GM12878 (cell line): ENCODE measurements around the gene METAP2. TPM values are rescaled to one million over a fixed set of nuclear protein-coding genes. Genes with fewer than 3 reads are reported as not detected.

ENCODE experiments used
- ATAC-seq: fragments of 200-7000 bp; cut with Tn5 transposase; 3 replicates; pipeline ENCODE4 v1.9.1; 2020; ENCODE audit warnings: mild to moderate bottlenecking, moderate library complexity
- BruUV-seq: library from RNA; stranded (reverse); fragments of 400-500 nt; replicated peaks from 2 replicates; lab custom pipeline; 2021; lab: Mats Ljungman, UMichigan
- CTCF ChIA-PET: fragments of 300-600 bp; sonication (Branson Sonifier 250); formaldehyde crosslinking; extraction: SDS; loops from one replicate; lab custom pipeline; 2021; ENCODE audit warnings: inconsistent platforms; lab: Yijun Ruan, JAX
- POLR2A ChIA-PET: fragments of 350-600 bp; formaldehyde crosslinking; extraction: SDS; loops from one replicate; lab custom pipeline; 2021; ENCODE audit warnings: inconsistent platforms; lab: Charles Lee
- RAD21 ChIA-PET: fragments of 300-600 bp; sonication (Branson Sonifier 250); formaldehyde crosslinking; loops from one replicate; lab custom pipeline; 2023; ENCODE audit warnings: antibody characterized with exemption; ENCODE audit not compliant: unreplicated experiment; lab: Charles Lee
- SMC1A ChIA-PET: fragments of 300-600 bp; sonication (Branson Sonifier 250); formaldehyde crosslinking; loops from one replicate; lab custom pipeline; 2023; ENCODE audit not compliant: unreplicated experiment, uncharacterized antibody; lab: Charles Lee
- DNase-seq: peaks from one replicate; pipeline ENCODE4 v3.0.0-alpha.2; 2011; ENCODE audit warnings: low read depth, low spot score
- FAIRE-seq: peaks from 3 replicates; lab custom pipeline; 2011; peaks lifted over from hg19 to GRCh38; lab: Jason Lieb, UNC
- H2AFZ ChIP-seq: 2 replicates; pipeline ENCODE4 v1.6.0; 2011; ENCODE audit warnings: low read depth, low read length, control low read depth; ENCODE audit not compliant: control insufficient read depth
- H3K27ac ChIP-seq: 2 replicates; pipeline ENCODE4 v1.5.1; 2011; ENCODE audit warnings: control low read depth; ENCODE audit not compliant: control insufficient read depth, insufficient read depth
- H3K27me3 ChIP-seq, 2 experiments: replicated peaks in 1 of 2; 2 replicates each; pipeline versions ENCODE4 v1.6.0 to v1.6.1; 2011; ENCODE audit warnings: low read length in 1 of 2; ENCODE audit not compliant: control insufficient read depth in 2 of 2, insufficient read depth in 2 of 2
- H3K36me3 ChIP-seq, 2 experiments: 2 replicates each; pipeline ENCODE4 v1.5.1; 2011; ENCODE audit warnings: low read length in 1 of 2; ENCODE audit not compliant: control insufficient read depth in 2 of 2, insufficient read depth in 2 of 2
- H3K4me1 ChIP-seq: 2 replicates; pipeline ENCODE4 v1.6.1; 2011; ENCODE audit warnings: mild to moderate bottlenecking, low read length, moderate library complexity, mixed read lengths; ENCODE audit not compliant: control insufficient read depth, insufficient read depth
- H3K4me2 ChIP-seq: 2 replicates; pipeline ENCODE4 v1.6.0; 2011; ENCODE audit warnings: control low read depth; ENCODE audit not compliant: control insufficient read depth, insufficient read depth
- H3K4me3 ChIP-seq: fragments of 200-600 bp; sonication (generic); 2 replicates; pipeline ENCODE4 v1.5.1; 2016
- H3K79me2 ChIP-seq: 2 replicates; pipeline ENCODE4 v1.6.0; 2011; ENCODE audit warnings: low read length; ENCODE audit not compliant: control insufficient read depth, insufficient read depth
- H3K9ac ChIP-seq: 2 replicates; pipeline ENCODE4 v1.8.0; 2011; ENCODE audit warnings: low read length, control low read depth, mixed read lengths; ENCODE audit not compliant: control insufficient read depth, insufficient read depth
- H3K9me3 ChIP-seq: replicated peaks from 3 replicates; pipeline ENCODE4 v1.5.1; 2011; ENCODE audit warnings: mild to moderate bottlenecking, low read length; ENCODE audit not compliant: control insufficient read depth, insufficient read depth
- H4K20me1 ChIP-seq: 2 replicates; pipeline ENCODE4 v1.6.0; 2011; ENCODE audit not compliant: control insufficient read depth, insufficient read depth
- CBFB ChIP-seq: IDR thresholded peaks from 2 replicates; pipeline ENCODE4 v1.6.1; 2016; ENCODE audit warnings: antibody characterized with exemption, low read depth
- FOXM1 ChIP-seq: IDR thresholded peaks from 2 replicates; pipeline ENCODE4 v1.6.1; 2012; ENCODE audit warnings: low read depth, mild to moderate bottlenecking, inconsistent platforms, low read length, moderate library complexity
- GABPA ChIP-seq: IDR thresholded peaks from 2 replicates; pipeline ENCODE4 v1.6.1; 2014; ENCODE audit warnings: antibody characterized with exemption, low read depth, mild to moderate bottlenecking, inconsistent platforms
- IRF3 ChIP-seq: fragments of 450-650 bp; IDR thresholded peaks from 2 replicates; pipeline ENCODE4 v1.6.1; 2014; ENCODE audit warnings: mild to moderate bottlenecking
- KDM1A ChIP-seq: fragments of 200-600 bp; sonication (generic); IDR thresholded peaks from 2 replicates; pipeline ENCODE4 v1.6.1; 2016; ENCODE audit warnings: borderline replicate concordance
- MXI1 ChIP-seq: fragments of 150-350 bp; IDR thresholded peaks from 2 replicates; pipeline ENCODE4 v1.6.1; 2011; ENCODE audit warnings: low read depth, mild to moderate bottlenecking, inconsistent platforms, low read length, improper control_type of control experiment
- SMAD5 ChIP-seq: IDR thresholded peaks from 2 replicates; pipeline ENCODE4 v1.6.1; 2016; ENCODE audit warnings: antibody characterized with exemption, low read depth
- USF2 ChIP-seq: IDR thresholded peaks from 2 replicates; pipeline ENCODE4 v1.6.1; 2011; ENCODE audit warnings: low read depth, low read length, improper control_type of control experiment, borderline replicate concordance
- WGBS: methylation state at CpG from one replicate; pipeline ENCODE4 v1.1.6; 2016; ENCODE audit warnings: low lambda C conversion rate; ENCODE audit not compliant: insufficient replicate concordance, insufficient coverage; ENCODE audit errors: missing lambda C conversion rate; 5-methylcytosine and 5-hydroxymethylcytosine counted together
- in situ Hi-C: fragments of 300-500 bp; cut with MboI; formaldehyde crosslinking; loops from 9 replicates; pipeline ENCODE4 v1.14.3; 2018; ENCODE audit warnings: mixed read lengths
- intact Hi-C: fragments of 100-400 bp; cut with micrococcal nuclease; formaldehyde crosslinking; loops from one replicate; pipeline ENCODE4 v1.14.2; 2022; ENCODE audit not compliant: unreplicated experiment
- polyA plus RNA-seq, 11 experiments: library from polyadenylated mRNA; depleted of rRNA in 4 of 11; unstranded in 6 of 11; stranded (reverse) in 5 of 11; fragments of >200 nt; fragmentation: Nextera tagmentation in 4 of 11; fragmentation: Illumina TruSeq in 1 of 11; extraction: Ambion mirVana in 4 of 11; extraction: Trizol in 1 of 11; gene quantifications; 1 replicate in 1 of 11; 2 replicates in 10 of 11; pipeline versions ENCODE4 v1.2.1 to v1.2.3, GENCODE V29; 2011 to 2016; ENCODE audit warnings: inconsistent platforms in 2 of 11, missing spikeins in 2 of 11, low read depth in 1 of 11
- total RNA-seq, 4 experiments: library from RNA; depleted of rRNA in 3 of 4; stranded (reverse); fragments of >200 nt in 3 of 4; fragmentation: Illumina TruSeq in 1 of 4; extraction: Trizol in 1 of 4; gene quantifications; 2 replicates each; pipeline versions ENCODE4 v1.2.1 to v1.2.3, GENCODE V29; 2013 to 2021

The METAP2 gene
- total and polyA plus RNA-seq, 10 of the 15 experiments (the other 5 are each of a cell fraction or from before 2014, with no cell fraction given), result 50.7 to 132 (median 73.9) TPM

DNA sequence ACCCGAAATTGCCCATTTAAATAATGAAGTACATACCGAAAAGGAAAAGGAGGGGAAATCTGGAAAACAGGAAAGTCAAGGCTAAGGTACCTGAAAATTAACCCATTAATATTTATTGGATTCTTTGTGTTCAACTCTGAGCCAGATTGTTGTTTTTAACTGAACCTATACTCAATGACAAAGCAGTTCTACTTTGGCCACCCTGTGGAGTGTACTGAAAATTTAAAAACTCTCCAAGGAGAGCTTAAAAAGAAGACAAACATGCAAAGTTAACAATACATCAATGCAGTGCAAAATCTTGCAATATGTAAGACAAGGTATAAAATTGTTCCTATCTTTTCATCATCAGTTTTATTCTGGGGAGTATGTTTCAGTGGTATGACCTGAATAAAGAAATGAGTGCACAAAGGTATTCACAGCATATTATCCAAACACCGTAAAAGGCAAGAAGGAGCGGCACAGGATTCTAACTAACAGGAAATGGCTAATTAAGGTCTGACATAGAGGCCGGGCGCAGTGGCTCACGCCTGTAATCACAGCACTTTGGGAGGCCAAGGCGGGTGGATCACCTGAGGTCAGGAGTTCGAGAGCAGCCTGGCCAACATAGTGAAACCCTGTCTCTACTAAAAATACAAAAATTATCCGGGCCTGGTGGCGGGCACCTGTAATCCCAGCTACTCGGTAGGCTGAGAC is 75.6 kb downstream of the METAP2 start:
- no peaks in the 10 kb centered on the region for H4K20me1 ChIP-seq
- no peak for TF ChIP-seq IRF3
- TF ChIP-seq USF2, result no peak
- no peak for TF ChIP-seq SMAD5
- TF ChIP-seq GABPA, result no peak
- TF ChIP-seq KDM1A, result no peak
- TF ChIP-seq CBFB, result no peak
- no peak for TF ChIP-seq FOXM1
- no peak for TF ChIP-seq MXI1
- POLR2A ChIA-PET, result no interaction called here
- H3K9me3 ChIP-seq, result peaks cover 6% of the 10 kb centered on the region
- 67% methylated on average over 12 of the region's 12 CpGs for WGBS
- RAD21 ChIA-PET, result no interaction called here
- H3K27ac ChIP-seq, result no peak overlapping the region
- in situ Hi-C loops (no loop called here), intact Hi-C loops (no loop called here)
- no peaks in the 10 kb centered on the region for H3K4me1 ChIP-seq
- SMC1A ChIA-PET, result no interaction called here
- BruUV-seq, result no TSS peak
- no peak overlapping the region for H3K4me2 ChIP-seq
- no peak for DNase-seq
- no peak overlapping the region for H2AFZ ChIP-seq
- no peaks in the 10 kb centered on the region for H3K36me3 ChIP-seq
- H3K27me3 ChIP-seq, result peaks cover 5 to 17% of the 10 kb centered on the region in 2 experiments
- ATAC-seq, result no peak
- no peaks in the 10 kb centered on the region for H3K79me2 ChIP-seq
- FAIRE-seq, result no peak
- H3K4me3 ChIP-seq, result no peak overlapping the region
- CTCF ChIA-PET, result no interaction called here
- no peak overlapping the region for H3K9ac ChIP-seq
